GM11168 (cell line): ENCODE measurements around the gene SLC25A13.
"Not testable (repeated sequence)": the region's sequence is repeated elsewhere in the genome, so short reads cannot be mapped to it uniquely, and the experiment has no call there.

ENCODE experiments used
- in situ Hi-C: fragments of 300-500 bp; cut with MboI; formaldehyde crosslinking; loops from one replicate; pipeline ENCODE4 v1.12.0; 2022; ENCODE audit warnings: low sequenced_read_pairs; ENCODE audit not compliant: unreplicated experiment

The SLC25A13 gene

DNA sequence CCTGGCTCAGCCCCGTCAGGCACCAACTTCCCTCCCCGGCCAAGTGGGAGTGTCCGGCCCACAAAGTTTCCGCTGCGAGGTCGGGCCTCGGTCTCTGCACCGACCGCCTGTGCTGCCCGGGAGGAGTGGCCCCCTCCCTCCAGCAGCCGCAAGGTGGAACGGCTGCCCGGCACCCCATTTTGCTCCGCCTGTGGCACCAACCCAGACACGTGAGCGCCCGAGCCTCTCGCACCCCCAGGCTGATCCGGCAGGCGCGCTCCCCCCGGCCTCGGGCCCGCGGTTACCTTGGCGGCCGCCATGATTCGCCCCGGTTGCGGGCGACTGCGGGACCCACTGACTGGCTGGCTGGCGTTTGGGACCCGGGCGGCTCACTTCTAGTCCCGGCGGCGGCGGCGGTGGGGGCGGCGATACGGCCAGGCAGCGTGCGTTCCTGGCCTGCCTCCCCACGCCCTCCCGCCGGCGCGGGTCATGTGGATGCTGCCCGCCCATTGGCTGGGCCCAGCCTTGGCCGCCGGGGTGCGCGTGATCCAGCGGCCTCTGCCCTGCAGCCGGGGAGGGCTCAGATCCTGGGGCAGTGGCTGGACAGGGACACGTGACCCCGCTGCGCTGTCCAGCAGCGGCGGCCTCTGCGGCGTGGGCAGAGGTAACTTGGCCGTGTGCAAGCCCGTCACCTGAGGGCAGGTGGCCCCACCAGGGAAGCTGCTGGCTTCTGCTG is at the start of gene SLC25A13:
TSS of gene SLC25A13 (minus strand) at position 441 of the 715 bp plus-strand sequence. CDS start at position 299, 142 bp downstream.
- in situ Hi-C loops = no loop called here

- in situ Hi-C loops = not testable (repeated sequence)
Measured at GRCh38 chr7:96365916-96366315, 44.0 kb upstream of the SLC25A13 start.

GRCh38 chr7:96361116-96361857 is 39.4 kb upstream of the SLC25A13 start:
- in situ Hi-C loops = no loop called here

- in situ Hi-C loops = no loop called here
Measured at GRCh38 chr7:96359876-96360275, 38.0 kb upstream of the SLC25A13 start.

DNA sequence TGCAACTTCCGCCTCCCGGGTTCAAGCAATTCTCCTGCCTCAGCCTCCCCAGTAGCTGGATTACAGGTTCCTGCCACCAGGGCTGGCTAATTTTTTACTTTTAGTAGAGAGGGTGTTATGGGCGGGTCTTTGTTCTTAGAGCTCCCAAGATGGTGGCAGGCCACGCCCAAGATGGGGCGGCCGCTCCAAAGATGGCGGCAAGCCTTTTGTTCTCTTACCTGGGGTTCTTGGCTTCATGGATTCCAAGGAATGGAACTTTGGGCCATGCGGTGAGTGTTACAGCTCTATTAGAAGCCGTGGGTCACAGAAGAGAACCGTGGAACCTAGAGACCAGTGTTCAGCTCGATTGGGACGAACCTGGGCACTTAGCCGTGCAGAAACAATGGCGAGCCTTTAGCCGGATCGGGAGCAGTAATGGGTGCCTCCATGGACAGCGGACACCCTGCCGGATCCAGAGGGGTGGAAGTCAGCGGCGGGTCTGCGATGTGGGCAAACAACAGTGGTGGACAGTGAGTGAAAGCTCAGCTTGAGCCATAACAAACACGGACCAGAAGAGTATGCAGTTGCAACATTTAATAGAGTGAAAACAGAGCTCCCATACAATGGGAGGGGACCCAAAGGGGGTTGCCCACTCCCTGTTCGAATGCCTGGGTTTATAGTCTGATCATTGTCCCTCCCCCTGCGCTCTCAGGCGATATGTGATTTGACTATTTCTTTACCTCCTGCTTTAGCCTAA is 36.5 kb upstream of the SLC25A13 start:
- in situ Hi-C loops = not testable (repeated sequence)

DNA sequence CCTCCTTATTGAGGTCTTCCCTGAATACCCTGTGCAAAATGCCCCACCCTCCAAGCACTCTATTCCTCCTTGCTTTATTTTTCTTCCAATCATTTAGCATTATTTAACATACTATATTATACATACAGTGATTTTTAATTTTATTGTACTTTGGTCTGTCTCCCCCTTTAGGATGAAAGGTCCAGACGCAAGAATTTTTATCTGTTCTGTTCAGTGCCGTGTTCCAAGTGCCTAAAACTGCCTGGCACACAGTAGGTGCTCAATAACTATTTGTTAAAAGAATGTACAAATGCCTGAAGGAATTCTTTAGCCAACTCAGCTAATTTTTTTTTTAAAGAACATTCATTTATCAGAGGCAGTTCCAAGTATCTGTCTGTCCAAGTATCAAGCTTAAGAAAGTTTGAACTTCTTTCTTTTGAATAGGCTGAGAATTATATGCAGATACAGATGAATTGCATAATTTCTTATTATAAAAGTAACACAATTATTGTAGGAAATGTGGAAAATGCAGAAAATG is 34.1 kb upstream of the SLC25A13 start:
- in situ Hi-C loops = no loop called here

- in situ Hi-C loops = no loop called here
Measured at GRCh38 chr7:96354881-96355280, 33.0 kb upstream of the SLC25A13 start.

DNA sequence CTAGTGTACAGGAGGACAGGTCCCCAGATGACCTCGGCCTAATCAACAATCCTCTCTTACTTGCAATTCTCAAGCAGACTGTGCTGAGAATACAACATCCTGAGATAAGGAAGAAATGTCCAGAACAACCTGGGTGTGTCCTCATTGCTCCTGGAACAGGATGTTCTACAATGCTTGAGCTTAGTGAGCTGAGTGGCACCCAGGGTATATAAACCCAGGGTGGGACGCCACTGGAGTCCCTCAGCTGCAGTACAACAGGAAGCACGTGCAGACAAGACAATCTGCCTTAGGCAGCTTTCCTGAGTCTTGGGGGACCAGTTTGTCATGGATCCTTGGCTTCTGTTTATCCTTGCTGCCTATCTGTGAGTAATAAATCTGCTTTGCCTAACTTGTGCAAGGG is 27.7 kb upstream of the SLC25A13 start:
- in situ Hi-C loops = no loop called here

- in situ Hi-C loops = no loop called here
Measured at GRCh38 chr7:96347471-96347870, 25.6 kb upstream of the SLC25A13 start.

- in situ Hi-C loops = no loop called here
Measured at GRCh38 chr7:96346293-96346953, 24.5 kb upstream of the SLC25A13 start.

DNA sequence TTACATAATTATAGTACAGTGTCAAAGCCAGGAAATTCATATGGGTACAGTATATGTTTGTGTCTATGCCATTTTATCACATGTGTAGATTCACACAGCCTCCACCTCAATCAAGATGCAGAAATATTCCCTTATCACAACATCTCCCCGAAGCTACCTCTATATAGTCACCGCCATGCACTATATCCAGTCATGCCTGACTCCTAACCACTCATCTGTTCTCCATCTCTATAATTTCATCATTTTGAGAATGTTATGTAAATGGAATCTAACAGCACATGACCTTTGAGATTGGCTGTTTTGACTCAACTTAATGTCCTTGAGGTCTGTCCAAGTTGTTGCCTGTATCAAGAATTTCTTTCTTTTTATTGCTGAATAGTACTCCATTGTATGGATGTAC is 22.3 kb upstream of the SLC25A13 start:
- in situ Hi-C loops = no loop called here

- in situ Hi-C loops = no loop called here
Measured at GRCh38 chr7:96342049-96342448, 20.2 kb upstream of the SLC25A13 start.

- in situ Hi-C loops = no loop called here
Measured at GRCh38 chr7:96337519-96337918, 15.6 kb upstream of the SLC25A13 start.

GRCh38 chr7:96332325-96332724 is 10.4 kb upstream of the SLC25A13 start:
- in situ Hi-C loops = no loop called here

DNA sequence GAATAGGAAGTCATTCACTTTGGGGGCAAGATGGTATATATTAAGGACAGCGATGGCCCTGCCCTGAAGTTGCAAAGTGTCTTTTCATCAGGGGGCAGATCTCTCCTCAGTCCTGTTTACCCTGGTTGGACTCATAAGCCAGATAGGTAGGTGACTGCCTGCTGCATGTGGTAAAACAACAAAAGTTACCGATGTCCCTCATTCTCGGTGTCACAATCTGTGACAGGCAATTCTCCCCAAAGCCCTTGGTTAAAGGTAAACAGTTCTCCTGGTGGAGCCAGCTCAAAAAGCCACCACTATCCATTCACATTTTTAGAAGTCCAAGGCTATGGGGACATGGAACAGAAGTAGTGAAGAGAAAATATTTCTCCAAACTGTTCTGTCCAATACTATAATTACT is 9.9 kb upstream of the SLC25A13 start:
- in situ Hi-C loops = no loop called here

GRCh38 chr7:96331233-96331632 is 9.3 kb upstream of the SLC25A13 start:
- in situ Hi-C loops = no loop called here

- in situ Hi-C loops = no loop called here
Measured at GRCh38 chr7:96330193-96330592, 8.3 kb upstream of the SLC25A13 start.

DNA sequence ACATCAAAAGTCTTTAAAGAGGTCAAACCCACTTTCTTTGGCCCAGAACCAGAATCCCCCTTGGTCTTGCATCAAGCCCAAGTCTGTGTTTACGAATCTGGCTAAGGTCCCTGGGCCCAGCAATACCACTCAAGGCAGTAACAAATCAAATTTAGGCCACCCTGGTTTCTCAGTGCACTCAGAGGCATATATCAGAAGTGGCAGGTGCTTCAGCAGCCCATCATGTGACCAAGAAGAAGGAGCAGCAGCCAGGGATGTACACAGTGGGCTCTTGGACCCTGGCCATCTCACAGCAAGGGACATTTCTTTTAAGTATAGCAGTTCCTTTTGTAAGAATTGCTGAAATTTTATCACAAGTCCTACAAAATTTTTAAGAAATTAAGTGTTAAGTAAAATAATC is 7.3 kb upstream of the SLC25A13 start:
- in situ Hi-C loops = no loop called here

DNA sequence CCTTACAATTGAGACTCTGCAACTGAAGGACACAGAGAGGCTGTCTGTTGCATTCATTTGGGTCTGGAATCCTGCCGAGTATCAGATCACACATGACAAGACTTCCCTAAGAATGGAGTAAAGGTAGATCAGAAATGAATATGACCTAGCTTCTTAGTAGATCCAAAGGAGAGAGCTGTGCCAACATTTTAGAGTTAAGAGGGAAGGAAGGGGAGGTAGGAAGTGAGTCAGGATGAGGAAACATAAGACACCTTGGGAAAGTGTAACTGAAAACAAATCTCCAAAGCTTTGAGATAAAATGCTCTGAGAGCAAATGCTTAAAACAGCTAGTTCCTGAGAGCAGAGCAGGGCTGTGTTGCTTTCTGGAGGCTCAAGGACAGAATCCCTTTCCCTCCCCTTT is 6.1 kb upstream of the SLC25A13 start:
- in situ Hi-C loops = no loop called here

GRCh38 chr7:96327429-96327828 is 5.5 kb upstream of the SLC25A13 start:
- in situ Hi-C loops = no loop called here
